ENCODE measurements around the gene LUM. TPM values are rescaled to one million over a fixed set of nuclear protein-coding genes. Genes with fewer than 3 reads are reported as not detected.

Gene LUM
- total RNA-seq, 3 donors from 2014 or later (not counting 1 experiment from before 2014, with no cell fraction given): not detected

DNA sequence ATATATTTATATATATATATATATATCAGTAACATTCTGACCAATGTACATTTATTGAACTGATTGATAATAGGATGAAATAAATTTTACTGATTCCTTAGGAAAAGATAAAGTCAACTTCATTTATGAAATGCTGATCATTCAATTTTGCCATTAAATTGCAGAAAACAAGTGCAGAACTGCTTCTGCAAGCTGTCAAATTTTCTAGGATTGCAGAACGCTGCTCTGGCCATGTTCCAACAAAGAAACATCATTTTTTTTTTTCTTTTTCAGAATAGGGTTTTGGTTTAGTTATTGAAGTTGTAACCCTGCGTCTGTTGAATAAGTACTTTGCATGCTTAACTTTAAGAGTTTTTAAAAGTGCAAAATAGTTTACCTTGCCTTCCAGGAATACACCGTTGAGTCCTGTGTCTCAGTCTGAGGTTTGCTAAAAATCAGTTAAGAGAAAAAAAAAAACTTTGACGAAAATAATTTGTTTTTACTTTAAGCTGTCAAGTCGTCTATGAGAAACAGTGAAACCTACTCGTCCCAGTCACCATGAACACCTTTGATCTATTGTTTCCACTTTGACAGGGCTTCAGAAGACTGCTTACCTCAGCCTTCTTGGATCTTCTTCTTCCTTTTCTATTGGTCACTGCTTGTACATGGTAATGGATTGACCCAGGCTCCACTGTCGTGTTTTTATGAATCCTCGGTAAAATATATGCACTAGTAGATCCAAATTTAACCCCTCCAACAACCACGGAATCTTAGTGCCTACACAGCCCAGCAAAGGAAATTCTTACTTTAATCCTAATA lies 53.7 kb downstream of the LUM start, which contains the start of gene KERA:
Gene KERA (minus strand): TSS at position 657 of the 798 bp plus-strand sequence. CDS start 1,743 bp downstream, outside the sequence.
- Mint-ChIP-seq H3K36me3 (no peaks in the 10 kb centered on the region), H3K27me3 (ENCODE audit: low read depth in 2 of 2) (no peaks in the 10 kb centered on the region), H3K27ac (no peak within 1 kb of the TSS), H3K4me3 (no peak within 1 kb of the TSS), H3K9me3 (no peaks in the 10 kb centered on the region), H3K4me1 (no peaks in the 10 kb centered on the region)
- intact Hi-C loops (cut with micrococcal nuclease): no loop called here
- 78% methylated on average over 7 of the region's 9 CpGs for WGBS (ENCODE audit: insufficient coverage)
- H3K9me3 ChIP-seq (ENCODE audit: control insufficient read depth, insufficient read depth, low read length): no peaks in the 10 kb centered on the region
- no peaks in the 10 kb centered on the region for H3K4me1 ChIP-seq (ENCODE audit: control insufficient read depth, insufficient read depth, low read length)
- TF ChIP-seq, protein P1, sequence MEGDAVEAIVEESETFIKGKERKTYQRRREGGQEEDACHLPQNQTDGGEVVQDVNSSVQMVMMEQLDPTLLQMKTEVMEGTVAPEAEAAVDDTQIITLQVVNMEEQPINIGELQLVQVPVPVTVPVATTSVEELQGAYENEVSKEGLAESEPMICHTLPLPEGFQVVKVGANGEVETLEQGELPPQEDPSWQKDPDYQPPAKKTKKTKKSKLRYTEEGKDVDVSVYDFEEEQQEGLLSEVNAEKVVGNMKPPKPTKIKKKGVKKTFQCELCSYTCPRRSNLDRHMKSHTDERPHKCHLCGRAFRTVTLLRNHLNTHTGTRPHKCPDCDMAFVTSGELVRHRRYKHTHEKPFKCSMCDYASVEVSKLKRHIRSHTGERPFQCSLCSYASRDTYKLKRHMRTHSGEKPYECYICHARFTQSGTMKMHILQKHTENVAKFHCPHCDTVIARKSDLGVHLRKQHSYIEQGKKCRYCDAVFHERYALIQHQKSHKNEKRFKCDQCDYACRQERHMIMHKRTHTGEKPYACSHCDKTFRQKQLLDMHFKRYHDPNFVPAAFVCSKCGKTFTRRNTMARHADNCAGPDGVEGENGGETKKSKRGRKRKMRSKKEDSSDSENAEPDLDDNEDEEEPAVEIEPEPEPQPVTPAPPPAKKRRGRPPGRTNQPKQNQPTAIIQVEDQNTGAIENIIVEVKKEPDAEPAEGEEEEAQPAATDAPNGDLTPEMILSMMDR (IDR thresholded peaks at IDR 0.05): no peak
- no peaks in the 10 kb centered on the region for H3K27me3 ChIP-seq (ENCODE audit: control insufficient read depth, insufficient read depth, low read length)
- DNase-seq (no peak), ATAC-seq (no peak)
- H3K4me3 ChIP-seq (ENCODE audit: low read length): no peak within 1 kb of the TSS
- no peak within 1 kb of the TSS for H3K27ac ChIP-seq (ENCODE audit: low read length)
- no peaks in the 10 kb centered on the region for H3K36me3 ChIP-seq (ENCODE audit: control insufficient read depth, insufficient read depth, low read length)

DNA sequence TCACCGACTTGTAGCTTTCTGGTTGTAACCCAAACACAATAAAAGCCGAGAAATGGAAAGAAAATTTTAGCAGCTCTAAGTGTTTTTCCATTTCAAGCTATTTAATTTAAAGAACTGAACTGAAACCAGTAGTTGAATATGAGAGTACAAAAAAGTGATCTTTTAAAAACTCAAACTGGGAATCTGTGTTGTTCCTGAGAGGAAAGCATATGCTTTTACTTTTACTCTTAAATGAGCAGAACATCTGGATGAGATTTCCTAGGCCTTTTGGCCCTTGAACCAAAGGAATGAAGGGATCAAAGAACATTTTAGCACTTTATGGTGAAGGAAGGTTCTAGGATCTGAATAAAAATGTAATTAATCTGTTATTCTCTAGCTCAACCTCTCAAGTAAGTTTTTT lies 54.8 kb downstream of the LUM start:
- H3K36me3 ChIP-seq (ENCODE audit: control insufficient read depth, insufficient read depth, low read length): no peaks in the 10 kb centered on the region
- Mint-ChIP-seq H3K27ac (no peak overlapping the region), H3K27me3 (ENCODE audit: low read depth in 2 of 2) (no peaks in the 10 kb centered on the region), H3K4me1 (no peaks in the 10 kb centered on the region), H3K4me3 (no peak overlapping the region), H3K36me3 (no peaks in the 10 kb centered on the region), H3K9me3 (no peaks in the 10 kb centered on the region)
- H3K27me3 ChIP-seq (ENCODE audit: control insufficient read depth, insufficient read depth, low read length): no peaks in the 10 kb centered on the region
- TF ChIP-seq, protein P1 (IDR thresholded peaks at IDR 0.05): no peak
- 78% methylated on average over 2 of the region's 2 CpGs for WGBS (ENCODE audit: insufficient coverage)
- ATAC-seq (no peak), DNase-seq (no peak)
- H3K4me3 ChIP-seq (ENCODE audit: low read length): no peak overlapping the region
- H3K9me3 ChIP-seq (ENCODE audit: control insufficient read depth, insufficient read depth, low read length): no peaks in the 10 kb centered on the region
- intact Hi-C loops (cut with micrococcal nuclease): no loop called here
- no peaks in the 10 kb centered on the region for H3K4me1 ChIP-seq (ENCODE audit: control insufficient read depth, insufficient read depth, low read length)
- no peak overlapping the region for H3K27ac ChIP-seq (ENCODE audit: low read length)

DNA sequence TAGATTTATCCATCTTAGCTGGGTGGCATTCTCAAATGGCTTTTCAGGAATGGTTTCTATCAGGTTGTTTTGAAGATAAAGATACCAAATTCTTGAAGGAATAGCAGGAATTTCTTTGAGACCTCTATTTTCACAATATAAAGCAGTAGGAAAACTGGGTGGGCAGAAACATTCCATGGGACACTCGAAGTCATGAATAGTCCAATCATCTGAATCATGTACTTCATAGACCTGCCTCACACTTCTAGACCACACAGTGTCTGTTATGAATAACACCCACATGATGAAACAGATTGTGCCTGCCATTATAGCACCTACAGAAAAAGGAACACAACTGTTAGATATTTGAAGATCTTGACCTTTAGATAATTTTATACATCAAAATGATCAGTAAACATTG lies 55.3 kb downstream of the LUM start:
- no peaks in the 10 kb centered on the region for H3K36me3 Mint-ChIP-seq
- Histone ChIP-seq H3K27ac (ENCODE audit: low read length) (no peak overlapping the region), H3K4me1 (ENCODE audit: control insufficient read depth, insufficient read depth, low read length) (no peaks in the 10 kb centered on the region), H3K4me3 (ENCODE audit: low read length) (no peak overlapping the region), H3K9me3 (ENCODE audit: control insufficient read depth, insufficient read depth, low read length) (no peaks in the 10 kb centered on the region), H3K27me3 (ENCODE audit: control insufficient read depth, insufficient read depth, low read length) (no peaks in the 10 kb centered on the region), H3K36me3 (ENCODE audit: control insufficient read depth, insufficient read depth, low read length) (no peaks in the 10 kb centered on the region)
- TF ChIP-seq, protein P1 (IDR thresholded peaks at IDR 0.05): no peak
- no peak overlapping the region for H3K27ac Mint-ChIP-seq
- H3K27me3 Mint-ChIP-seq (ENCODE audit: low read depth in 2 of 2): no peaks in the 10 kb centered on the region
- H3K4me3 Mint-ChIP-seq: no peak overlapping the region
- DNase-seq: no peak
- peak in 1 of 3 donors; percentile 48 for ATAC-seq
- H3K9me3 Mint-ChIP-seq: no peaks in the 10 kb centered on the region
- intact Hi-C loops (cut with micrococcal nuclease): no loop called here
- H3K4me1 Mint-ChIP-seq: no peaks in the 10 kb centered on the region
- WGBS (ENCODE audit: insufficient coverage): 45% methylated on average over 1 of the region's 1 CpG
